ENCODE data around the gene AP1G1. TPM values are rescaled to one million over a fixed set of nuclear protein-coding genes. Genes with fewer than 3 reads are reported as not detected.

Gene AP1G1
- total RNA-seq, 1 experiment from 2014 or later = 79.2 TPM

DNA sequence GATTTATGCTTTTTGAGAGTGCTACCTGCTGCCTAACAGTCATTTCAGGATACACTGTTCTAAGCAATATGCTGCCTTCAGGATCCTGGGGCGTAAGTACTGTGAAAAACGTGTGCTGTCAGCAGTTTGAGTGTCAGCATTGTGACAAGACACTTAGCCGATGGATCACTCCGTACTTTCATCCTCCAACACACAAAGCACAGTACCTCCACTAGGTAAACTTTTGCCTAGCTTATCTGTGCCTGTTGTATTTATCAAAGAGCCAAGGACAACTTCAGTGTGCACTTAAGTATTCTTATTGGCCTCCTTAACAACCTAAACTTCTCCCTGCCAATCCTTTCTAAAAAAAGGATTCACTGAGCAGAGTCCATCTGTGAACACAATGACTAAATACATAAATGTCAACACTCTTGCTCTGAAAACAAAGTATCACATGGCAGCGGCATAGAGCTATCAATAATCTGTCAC is 50.3 kb downstream of the AP1G1 start:
- H4K91ac ChIP-seq (ENCODE audit: insufficient read length, low read depth, low read length) = no peak overlapping the region
- no peaks in the 10 kb centered on the region for H3K27me3 ChIP-seq (ENCODE audit: insufficient read depth, low read length)
- TF ChIP-seq, protein P1, sequence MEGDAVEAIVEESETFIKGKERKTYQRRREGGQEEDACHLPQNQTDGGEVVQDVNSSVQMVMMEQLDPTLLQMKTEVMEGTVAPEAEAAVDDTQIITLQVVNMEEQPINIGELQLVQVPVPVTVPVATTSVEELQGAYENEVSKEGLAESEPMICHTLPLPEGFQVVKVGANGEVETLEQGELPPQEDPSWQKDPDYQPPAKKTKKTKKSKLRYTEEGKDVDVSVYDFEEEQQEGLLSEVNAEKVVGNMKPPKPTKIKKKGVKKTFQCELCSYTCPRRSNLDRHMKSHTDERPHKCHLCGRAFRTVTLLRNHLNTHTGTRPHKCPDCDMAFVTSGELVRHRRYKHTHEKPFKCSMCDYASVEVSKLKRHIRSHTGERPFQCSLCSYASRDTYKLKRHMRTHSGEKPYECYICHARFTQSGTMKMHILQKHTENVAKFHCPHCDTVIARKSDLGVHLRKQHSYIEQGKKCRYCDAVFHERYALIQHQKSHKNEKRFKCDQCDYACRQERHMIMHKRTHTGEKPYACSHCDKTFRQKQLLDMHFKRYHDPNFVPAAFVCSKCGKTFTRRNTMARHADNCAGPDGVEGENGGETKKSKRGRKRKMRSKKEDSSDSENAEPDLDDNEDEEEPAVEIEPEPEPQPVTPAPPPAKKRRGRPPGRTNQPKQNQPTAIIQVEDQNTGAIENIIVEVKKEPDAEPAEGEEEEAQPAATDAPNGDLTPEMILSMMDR (conservative IDR thresholded peaks at IDR 0.05) = no peak
- H2BK12ac ChIP-seq (ENCODE audit: insufficient read length, low read depth, low read length) = no peak overlapping the region
- H4K5ac ChIP-seq (ENCODE audit: insufficient read length, low read depth, low read length) = no peak overlapping the region
- H2AK5ac ChIP-seq (ENCODE audit: insufficient read length, low read length) = no peak overlapping the region
- no peak overlapping the region for H3K4me2 ChIP-seq (ENCODE audit: insufficient read depth, insufficient read length, low read length)
- WGBS (ENCODE audit: extremely low coverage, insufficient read length, low lambda C conversion rate) = no CpG with 5 or more reads among the region's 5 CpGs
- Mint-ChIP-seq H3K4me3 (no peak overlapping the region), H3K36me3 (ENCODE audit: insufficient read depth in 1 of 3, low read depth in 3 of 3) (peaks cover 22 to 81% (median 63%) of the 10 kb centered on the region in 3 experiments; a peak in 6 of 7 replicates), H3K27me3 (ENCODE audit: low read depth) (no peaks in the 10 kb centered on the region), H3K27ac (no peak overlapping the region), H3K9me3 (no peaks in the 10 kb centered on the region), H3K4me1 (no peaks in the 10 kb centered on the region)
- H3K56ac ChIP-seq (ENCODE audit: insufficient read length, low read depth, low read length) = no peak overlapping the region
- H3K23me2 ChIP-seq (ENCODE audit: insufficient read length, low read depth, low read length, poor library complexity, severe bottlenecking) = no peaks in the 10 kb centered on the region
- H3K79me1 ChIP-seq (ENCODE audit: insufficient read depth, low read depth, low read length, poor library complexity, severe bottlenecking) = no peaks in the 10 kb centered on the region
- no peak overlapping the region for H2BK120ac ChIP-seq (ENCODE audit: low read depth, low read length, poor library complexity, severe bottlenecking)
- H3K14ac ChIP-seq (ENCODE audit: insufficient read depth, low read length) = no peak overlapping the region
- H3T11ph ChIP-seq (ENCODE audit: low read length) = no peak overlapping the region
- H3K9ac ChIP-seq (ENCODE audit: extremely low read depth, insufficient read length, low read length) = no peak overlapping the region
- no peak overlapping the region for H2BK5ac ChIP-seq (ENCODE audit: insufficient read length, low read length)
- H4K20me1 ChIP-seq (ENCODE audit: control insufficient read depth, insufficient read depth, insufficient read length) = no peaks in the 10 kb centered on the region
- H3K4me1 ChIP-seq (ENCODE audit: insufficient read depth, low read length) = no peaks in the 10 kb centered on the region
- no peaks in the 10 kb centered on the region for H3K9me3 ChIP-seq (ENCODE audit: control insufficient read depth, low read depth, low read length)
- DNase-seq = no peak
- H2BK15ac ChIP-seq (ENCODE audit: low read depth, low read length) = no peak overlapping the region
- no peak overlapping the region for H3K27ac ChIP-seq (ENCODE audit: insufficient read length, low read depth, low read length)
- H3K18ac ChIP-seq (ENCODE audit: insufficient read length, low read depth, low read length) = no peak overlapping the region
- no peaks in the 10 kb centered on the region for H3K79me2 ChIP-seq (ENCODE audit: insufficient read depth, low read length)
- no peak overlapping the region for H4K8ac ChIP-seq (replicated peaks; ENCODE audit: insufficient read length, low read depth, low read length)
- H3K23ac ChIP-seq (ENCODE audit: insufficient read length, low read depth, low read length) = no peak overlapping the region
- H2AFZ ChIP-seq (ENCODE audit: low read length) = no peak overlapping the region
- no peak overlapping the region for H3K4ac ChIP-seq (ENCODE audit: low read depth, low read length)
- no peak overlapping the region for H2BK20ac ChIP-seq (ENCODE audit: low read depth, low read length, poor library complexity, severe bottlenecking)

Data from H9 (cell line).